ENCODE measurements around the gene MUTYH.

MUTYH gene

DNA sequence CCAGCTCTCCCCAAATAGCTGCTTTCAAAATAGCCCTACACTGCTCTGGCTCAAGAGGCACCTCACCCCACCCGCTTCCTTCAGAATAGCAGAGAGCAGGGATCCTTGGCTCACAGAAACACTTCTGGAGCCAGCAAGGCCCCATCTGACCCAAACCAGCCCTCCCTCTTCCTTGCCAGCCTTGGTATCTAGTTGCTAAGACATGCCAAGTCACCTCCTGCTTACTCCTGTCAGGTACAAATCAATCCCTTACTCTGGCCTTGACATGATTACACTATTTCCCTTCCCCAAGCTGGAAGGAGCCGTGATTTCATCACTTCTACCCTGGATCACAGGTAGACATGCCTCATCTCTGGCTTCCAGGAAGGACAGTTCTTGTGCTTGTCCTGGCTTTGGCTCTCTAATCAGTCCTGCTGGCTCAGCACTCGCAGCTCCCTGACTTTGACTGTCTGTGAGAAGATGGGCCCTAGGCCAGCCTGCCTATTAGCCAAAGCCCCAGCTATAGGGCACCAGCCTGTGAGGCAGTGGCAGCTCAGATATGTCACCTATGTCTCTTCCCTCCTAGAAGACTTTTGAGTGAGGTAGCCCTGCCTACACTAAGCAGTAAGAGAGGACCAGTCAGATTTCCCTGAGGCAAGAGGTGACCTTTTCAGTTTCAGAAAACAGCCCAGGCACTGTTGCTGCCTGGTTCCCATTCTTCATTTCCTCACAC, 8.9 kb upstream of the MUTYH start:
- no peak for DNase-seq (ENCODE audit: low read depth)

DNA sequence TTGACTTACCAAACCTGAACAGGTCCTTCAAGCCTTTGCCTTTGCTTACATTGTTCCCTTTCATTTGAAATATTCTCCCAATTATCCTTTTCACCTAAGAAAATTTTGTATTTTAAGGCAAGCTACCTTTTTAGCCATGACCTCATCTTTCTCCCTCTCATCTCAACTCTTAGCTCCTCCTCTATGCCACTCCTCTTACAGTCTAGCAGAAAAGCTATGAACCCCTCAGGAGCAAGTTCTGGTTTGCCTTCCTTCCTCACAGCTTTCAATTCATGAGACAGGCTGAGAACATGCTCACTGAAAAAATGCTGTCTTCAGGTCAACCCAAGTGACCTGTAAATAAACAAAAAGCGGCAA, 8.3 kb upstream of the MUTYH start:
- no peak for DNase-seq (ENCODE audit: low read depth)

DNA sequence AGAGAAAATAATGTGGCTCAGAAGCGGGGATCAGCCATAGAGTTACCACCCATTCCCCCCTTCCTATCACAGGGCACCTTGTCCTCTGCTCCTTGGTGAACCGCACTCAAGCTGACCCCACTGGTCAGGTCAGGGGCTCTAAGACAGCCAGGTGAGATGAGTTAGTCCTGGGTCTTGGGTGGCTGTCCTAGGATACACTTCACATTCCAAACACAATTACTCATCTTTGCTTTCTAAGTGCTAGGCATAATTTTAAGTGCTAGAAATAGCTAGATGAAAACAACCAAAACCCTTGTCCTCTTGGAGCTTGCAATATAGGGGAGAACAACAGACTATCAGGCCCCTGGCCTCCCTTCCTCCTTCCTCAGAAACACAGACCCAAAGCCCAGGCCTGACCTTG, 7.8 kb upstream of the MUTYH start:
- no peak for DNase-seq (ENCODE audit: low read depth)

DNA sequence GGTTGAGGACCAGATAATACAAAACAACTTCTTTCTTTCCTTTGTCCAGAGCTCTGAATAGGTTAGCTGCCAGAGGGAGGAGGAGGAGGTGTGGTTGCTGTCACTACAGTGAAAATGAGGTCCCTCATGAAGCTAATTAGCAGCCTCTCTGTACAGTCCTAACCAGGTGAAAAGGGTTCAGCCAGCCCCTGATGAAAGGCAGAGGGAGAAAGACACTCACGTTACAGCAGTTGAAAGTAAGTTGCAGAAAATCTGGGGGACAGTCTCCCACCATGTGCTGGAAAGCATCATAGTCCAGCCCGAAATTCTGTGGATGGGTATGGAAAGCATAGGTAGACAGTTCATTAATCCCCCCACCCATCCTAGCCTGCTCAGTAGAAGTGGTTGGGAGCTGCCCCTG, 6.2 kb upstream of the MUTYH start:
- DNase-seq (ENCODE audit: low read depth) = no peak

DNA sequence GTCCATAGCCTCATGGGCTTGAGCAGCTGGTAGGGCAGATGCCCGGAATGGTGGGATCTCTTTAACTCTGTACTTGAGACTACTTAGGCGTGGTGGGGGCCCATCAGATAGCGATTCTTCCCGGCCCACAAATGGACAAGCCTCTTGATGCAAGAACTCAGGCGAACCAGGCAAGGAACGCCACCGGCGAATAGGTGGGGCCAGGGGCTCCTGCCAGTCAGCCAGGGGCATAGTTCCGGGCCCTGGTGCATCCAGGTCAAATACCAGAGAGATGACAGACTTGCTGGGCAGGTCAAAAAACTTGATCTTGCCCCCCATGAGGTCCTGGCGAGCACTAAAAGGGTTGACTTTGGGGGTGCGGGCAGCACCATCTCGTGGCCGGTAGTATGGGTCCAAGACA, 4.8 kb upstream of the MUTYH start:
- no peak for DNase-seq (ENCODE audit: low read depth)

DNA sequence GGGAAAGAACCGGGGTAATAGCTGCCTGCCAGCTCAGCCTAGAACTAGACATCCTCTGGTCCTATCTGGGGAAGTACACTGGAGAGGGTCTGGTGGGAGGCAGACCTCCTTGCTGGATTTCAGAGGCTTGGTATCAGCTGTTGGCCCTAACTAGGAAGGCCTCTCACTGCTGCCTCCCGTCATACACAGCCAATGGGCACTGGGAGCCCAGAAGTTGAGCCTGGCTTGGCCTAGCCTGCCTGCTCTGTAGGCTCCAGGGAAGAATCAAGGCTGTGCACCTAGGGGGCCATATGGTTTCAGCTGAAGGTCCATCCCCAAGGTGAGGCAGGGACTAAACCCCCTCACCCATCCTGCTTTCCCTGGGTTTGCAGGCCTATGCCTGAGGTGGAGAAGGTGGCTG, 4.3 kb upstream of the MUTYH start:
- DNase-seq (ENCODE audit: low read depth) = no peak

DNA sequence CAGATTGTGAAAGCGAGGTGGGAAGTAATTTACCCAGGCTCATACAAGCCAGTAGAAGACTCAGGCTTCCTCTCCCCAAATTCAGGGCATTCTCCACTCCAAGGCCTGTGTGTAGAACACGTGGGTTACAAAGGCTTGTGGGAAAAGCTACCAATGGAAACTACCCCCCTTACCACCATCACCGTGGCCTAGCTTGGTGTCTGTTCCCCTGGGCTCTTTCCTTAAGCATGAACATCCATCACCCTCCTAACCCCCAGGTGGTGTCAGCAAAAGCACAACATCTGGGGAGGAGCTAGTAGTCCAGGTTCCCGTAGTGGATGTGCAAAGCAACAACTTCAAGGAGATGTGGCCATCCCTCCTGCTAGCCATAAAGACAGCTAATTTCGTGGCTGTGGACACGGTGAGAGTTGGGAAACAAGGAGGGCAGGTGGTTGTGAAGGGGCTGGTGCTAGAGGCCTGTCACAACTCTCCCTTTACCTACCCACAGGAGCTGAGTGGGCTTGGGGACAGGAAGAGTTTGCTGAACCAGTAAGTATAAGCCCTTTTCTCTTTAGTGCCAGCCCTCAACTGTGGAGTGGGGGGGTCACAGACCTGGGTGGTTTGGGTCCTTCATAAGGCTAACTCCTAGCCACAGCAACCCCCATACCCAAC, 701 bp upstream of the MUTYH start:
- no peak for DNase-seq (ENCODE audit: low read depth)

DNA sequence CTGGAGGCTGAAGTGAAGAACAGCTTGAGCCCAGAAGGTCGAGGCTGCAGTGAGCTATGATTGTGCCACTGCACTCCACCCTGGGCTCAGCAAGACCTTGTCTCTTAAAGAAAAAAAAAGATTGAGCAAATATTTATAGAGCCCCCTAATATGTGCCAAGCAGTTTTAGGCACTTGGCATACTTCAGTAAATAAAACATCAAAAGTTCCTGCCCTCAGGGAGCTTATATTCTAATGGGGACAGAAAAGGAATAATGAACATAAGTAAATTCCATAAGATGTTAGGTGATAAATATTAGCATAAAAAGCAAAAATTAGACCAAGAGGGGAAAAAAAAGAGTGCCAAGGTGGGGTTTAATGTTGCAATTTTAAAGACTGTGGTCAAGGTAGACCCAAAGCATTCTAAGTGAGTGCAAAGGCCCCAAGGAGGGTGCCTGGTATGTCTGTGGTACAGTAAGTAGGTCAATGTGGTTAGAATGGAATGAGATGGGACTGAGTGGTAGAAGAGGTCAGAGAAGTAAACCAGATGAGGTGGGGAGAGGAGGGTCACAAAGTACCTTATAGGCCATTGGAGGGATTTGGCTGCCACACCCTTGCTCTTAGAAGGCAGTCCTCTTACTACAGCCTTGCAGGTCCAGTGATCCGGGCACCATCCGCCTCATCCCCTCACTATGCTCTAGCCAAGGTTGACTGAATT, 2.5 kb downstream of the MUTYH start:
- DNase-seq (ENCODE audit: low read depth) = no peak

DNA sequence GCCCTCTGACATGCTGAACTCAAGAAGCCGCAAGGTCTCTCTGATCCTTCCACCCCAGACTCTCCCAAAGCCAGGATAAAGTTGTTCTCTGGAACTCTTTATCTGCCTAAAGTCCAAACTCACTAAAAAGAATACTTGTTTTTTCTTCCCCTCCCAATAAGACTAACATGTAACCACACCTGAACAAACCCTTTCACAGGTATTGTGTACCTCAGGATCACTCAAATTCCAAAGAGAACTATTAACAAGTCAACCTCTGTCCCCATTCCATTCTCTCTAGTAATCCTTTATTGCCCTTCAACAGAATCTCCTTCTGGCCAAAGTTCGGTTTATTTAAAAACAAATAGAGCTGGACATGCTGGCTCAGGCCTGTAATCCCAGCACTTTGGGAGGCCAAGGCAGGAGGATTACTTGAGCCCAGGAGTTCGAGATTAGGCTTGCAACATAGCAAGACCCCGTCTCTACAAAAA, 4.3 kb downstream of the MUTYH start:
- no peak for DNase-seq (ENCODE audit: low read depth)

DNA sequence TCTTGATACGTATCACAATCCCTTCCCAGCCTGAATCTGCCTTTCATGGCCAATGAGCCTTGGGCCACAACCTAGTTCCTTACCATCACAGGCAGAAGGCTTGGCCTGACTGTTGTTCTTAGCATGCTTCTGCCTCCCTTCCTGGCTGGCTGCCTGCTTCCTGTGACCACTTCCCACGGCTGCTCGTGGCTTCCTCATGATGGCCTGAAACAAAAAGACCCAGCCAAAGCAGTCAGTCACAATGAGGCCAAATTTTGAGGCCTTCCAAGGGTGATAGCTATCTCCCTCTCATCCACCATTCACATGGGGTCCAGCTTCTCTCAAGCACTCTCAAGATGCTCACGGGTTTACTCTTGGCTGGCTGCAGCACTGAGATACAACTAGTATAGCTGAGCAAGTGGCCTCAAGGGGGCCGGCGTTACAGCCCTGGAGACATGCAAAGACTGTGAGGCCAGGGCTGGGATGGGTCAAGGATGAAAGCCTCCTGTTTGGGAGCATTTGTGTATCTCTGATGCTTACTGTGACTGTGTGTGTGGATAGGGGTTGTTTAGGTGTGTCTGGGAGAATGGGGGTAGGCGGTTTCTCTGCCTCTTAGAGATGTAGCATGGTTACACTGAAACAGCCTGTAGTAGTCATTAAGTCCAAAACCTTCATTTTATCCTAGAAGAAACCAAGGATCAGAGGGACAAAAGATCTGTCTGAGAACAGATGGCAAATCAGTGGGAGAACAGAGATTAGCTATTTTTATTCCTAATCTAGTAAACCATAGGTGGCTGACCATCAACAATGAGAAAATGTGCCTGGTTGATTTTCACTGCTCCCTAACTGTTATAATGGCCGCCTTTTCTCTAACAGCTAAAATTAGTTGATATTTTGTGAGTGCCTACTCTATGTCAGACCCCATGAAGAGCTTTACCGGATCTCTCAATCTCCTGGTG, 5.7 kb downstream of the MUTYH start:
- no peak for DNase-seq (ENCODE audit: low read depth)

DNA sequence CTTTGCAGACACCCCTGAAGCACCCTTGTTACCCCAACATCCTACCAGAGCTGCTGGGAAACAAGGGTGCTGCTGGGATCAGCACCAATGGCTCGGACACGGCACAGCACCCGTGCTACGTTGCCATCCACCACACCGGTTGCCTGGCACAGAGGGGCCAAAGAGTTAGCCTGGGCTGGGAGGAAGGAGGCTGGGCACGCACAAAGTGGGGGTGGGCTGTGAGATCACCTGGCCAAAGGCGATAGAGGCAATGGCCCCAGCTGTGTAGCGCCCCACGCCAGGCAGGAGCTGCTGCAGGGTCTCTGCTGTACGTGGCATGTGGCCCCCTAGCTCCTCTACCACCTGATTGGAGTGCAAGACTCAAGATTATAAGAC, 7.9 kb downstream of the MUTYH start:
- DNase-seq (ENCODE audit: low read depth) = no peak

DNA sequence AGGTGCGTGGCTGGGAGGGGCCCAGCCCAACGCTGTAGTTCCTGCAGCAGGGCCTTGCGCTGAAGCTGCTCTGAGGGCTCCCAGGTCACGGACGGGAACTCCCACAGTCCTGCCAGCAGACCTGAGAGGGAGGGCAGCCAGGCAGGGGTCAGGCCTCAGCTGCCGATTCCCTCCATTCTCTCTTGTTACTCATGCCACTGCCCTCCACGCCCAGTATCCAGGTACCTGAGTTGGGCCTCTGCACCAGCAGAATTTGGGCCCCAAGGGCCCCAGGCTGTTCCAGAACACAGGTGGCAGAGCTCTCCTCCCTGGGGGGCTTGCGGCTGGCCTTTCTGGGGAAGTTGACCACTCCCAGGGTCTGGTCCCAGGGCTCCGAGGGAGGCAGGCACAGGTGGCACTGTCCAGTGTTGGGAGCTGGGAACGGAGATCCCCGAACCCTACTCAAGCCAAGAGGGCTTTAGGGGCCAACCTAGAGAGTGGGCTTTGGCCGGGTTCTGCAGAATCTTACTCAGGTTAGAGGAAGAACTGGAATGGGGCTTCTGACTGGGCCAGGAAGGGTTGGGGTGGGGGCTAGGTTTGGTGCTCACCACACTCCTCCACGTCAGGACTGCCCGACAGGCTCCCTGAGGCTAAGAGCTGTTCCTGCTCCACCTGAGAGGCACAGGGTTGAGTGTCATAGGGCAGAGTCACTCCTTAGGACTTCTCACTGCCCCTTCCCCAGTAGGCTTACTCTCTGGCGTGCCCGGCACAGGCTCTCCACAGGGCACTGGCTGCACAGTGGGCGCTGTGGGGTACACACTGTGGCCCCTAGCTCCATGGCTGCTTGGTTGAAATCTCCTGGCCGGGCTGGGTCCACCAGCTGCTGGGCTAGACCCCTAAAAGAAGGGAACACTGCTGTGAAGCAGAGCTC, 8.5 kb downstream of the MUTYH start:
- DNase-seq (ENCODE audit: low read depth) = no peak

DNA sequence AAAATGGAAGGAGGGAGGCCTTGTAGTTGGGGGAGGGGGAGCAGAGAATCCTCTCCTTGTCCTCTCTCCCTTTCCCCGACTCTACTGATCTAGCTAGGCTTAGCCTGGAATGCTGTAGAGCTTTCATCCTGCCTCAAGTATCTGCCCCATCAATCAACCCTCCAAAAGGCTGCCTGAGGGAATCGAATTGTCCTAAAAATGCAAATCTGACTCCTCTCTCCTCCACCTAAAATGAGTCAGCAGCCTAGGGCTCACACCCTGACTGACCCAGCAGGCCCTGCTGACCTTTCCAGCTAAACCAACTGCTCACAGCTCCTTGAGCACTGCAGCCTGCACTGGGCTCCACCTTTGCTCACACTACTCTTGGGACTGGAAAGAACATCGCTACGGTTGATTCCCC, 10.8 kb downstream of the MUTYH start:
- no peak for DNase-seq (ENCODE audit: low read depth)

DNA sequence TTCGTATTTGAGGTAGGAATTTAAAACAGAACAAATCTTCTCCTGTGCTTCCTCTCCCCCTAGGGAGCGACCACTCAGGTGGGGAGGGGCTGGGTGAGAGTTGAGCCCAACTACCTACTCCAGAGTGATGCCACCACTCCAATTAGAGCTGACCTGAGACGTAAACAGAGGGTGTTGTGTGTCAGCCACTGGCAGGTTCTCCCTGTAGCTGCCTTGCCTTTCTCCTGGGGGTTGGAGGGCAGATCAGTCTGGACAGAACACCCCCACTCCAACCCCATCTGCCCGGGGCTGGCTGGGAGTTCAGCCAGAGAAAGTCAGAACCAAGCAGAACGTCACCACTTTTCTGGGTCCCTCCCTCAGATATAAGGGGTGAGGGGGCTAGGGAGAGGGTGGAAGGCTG, 11.6 kb downstream of the MUTYH start:
- no peak for DNase-seq (ENCODE audit: low read depth)

DNA sequence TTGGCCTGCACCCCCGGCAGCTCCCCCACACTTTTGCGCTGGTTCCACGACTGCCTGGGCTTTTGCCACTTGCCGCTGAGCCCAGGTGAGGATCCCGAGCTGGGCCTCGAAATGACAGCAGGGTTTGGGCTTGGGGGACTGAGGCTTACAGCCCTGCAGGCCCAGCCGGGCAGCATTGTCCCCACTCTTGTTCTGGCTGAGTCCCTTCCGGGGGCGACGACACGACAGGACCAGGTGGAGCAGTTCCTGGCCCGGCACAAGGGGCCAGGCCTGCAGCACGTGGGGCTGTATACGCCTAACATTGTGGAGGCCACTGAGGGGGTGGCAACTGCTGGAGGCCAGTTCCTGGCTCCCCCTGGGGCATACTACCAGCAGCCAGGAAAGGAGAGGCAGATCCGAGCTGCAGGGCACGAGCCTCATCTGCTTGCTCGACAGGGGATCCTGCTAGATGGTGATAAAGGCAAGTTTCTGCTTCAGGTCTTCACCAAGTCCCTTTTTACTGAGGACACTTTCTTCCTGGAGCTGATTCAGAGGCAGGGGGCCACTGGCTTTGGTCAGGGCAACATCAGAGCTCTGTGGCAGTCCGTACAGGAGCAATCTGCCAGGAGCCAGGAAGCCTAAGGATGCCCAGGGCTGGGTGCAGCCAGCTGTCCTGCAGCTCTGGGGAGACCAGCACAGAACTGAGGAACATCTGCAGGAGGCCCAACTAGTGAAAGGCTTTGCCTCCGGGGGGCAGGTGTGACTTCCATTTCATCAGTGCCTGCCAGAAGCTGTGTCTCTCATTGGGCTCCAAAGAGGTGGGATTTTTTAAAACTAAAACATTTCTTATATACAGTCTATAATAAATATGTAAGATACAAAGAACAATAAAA, 12.4 kb downstream of the MUTYH start:
- DNase-seq (ENCODE audit: low read depth) = no peak

DNA sequence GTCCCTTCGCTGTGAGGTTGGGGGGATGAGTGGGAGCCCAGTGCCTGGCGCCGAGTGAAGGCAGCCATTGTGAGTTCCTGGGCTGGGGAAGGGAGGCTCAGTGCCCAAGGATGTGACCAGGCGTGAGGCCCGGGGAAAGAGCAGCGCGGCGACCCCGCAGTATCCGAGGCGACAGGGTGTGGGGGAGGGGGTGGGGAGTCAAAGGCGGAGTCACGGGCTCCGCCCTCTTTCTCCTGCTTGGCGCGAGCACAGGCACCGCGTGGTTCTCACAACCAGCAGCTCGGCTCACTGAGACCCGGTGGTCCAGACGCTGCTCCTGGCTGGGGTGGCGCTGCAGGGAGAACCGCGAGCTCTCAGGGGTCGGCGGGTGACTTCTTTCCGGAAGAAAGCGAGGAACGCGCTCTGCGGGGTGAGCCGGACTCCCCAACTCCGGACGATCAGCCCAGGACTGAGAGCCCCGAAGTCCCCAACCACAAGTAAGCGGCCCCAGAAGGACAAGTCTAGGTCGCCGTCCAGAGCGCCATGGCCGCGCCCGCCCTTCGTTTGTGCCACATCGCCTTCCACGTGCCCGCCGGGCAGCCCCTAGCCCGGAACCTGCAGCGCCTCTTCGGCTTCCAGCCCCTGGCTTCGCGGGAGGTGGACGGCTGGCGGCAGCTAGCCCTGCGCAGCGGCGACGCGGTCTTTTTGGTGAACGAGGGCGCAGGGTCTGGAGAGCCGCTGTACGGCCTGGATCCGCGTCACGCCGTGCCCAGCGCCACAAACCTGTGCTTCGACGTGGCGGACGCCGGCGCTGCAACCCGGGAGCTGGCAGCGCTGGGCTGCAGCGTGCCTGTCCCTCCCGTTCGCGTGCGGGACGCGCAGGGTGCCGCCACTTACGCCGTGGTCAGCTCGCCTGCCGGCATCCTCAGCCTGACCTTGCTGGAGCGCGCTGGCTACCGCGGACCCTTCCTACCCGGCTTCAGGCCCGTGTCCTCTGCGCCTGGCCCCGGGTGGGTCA, 13.3 kb downstream of the MUTYH start, which contains the start of gene HPDL:
Gene HPDL (plus strand): TSS at position 269 of the 997 bp plus-strand sequence. CDS start 254 bp downstream, at position 523.
- DNase-seq (ENCODE audit: low read depth) = peak; percentile 77

DNA sequence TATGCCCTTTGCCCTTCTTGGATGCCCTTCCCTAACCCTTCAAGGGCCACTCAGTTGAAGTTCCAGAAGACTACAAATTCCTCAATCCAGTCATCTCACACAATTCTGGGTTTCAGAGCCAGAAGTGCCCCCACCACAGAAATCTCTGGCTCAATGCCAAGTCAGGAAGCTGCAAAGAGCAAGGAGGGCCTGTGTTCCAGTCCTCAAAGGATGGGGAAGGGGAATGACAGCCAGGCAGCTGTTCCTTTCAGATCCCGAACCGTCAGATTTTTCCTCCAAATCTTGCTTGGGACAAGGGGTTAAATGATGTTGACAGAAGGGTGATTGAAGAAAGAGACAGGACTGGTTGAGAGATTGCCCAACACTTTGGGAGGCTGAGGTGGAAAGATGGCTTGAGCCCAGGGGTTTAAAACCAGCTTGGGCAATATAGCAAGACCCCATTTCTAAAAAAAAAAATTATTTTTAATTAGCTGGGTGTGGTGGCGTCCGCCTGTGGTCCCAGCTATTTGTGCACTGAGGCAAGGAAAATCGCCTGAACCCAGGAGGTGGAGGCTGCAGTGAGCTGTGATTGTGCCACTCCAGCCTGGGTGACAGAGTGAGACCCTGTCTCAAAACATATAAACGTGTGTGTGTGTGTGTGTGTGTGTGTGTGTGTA, 14.3 kb downstream of the MUTYH start:
- no peak for DNase-seq (ENCODE audit: low read depth)

DNA sequence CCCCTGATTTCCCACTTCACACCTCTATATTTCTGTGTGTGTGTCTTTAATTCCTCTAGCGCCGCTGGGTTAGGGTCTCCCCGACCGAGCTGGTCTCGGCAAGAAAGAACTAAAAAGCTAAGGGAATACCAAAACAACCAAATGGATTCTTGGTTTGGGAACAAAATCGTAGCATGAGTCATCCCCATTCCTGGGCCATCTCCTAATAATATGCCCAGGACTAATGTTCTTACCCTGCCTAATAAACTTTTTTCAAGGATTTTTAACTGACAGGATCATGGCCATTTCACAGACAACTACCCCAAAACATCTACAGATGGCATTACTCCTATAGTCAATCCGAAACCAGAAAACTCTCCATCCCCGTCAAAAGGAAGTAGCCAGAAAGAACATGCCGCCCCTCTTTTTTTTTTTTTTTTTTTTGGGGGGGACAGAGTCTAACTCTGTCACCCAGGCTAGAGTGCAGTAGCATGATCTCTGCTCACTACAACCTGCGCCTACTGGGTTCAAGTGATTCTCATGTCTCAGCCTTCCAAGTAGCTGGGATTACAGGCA, 17.7 kb downstream of the MUTYH start:
- no peak for DNase-seq (ENCODE audit: low read depth)

Measured in activated T-cell treated with anti-CD3 and anti-CD28 coated beads for 24 hours (primary cell).